ENCODE data around the gene TRIML2.
A peak's percentile ranks its signal among the peaks of the same experiment; 100 is the strongest.

TRIML2 gene, protein sequence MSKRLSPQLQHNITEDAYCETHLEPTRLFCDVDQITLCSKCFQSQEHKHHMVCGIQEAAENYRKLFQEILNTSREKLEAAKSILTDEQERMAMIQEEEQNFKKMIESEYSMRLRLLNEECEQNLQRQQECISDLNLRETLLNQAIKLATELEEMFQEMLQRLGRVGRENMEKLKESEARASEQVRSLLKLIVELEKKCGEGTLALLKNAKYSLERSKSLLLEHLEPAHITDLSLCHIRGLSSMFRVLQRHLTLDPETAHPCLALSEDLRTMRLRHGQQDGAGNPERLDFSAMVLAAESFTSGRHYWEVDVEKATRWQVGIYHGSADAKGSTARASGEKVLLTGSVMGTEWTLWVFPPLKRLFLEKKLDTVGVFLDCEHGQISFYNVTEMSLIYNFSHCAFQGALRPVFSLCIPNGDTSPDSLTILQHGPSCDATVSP

DNA sequence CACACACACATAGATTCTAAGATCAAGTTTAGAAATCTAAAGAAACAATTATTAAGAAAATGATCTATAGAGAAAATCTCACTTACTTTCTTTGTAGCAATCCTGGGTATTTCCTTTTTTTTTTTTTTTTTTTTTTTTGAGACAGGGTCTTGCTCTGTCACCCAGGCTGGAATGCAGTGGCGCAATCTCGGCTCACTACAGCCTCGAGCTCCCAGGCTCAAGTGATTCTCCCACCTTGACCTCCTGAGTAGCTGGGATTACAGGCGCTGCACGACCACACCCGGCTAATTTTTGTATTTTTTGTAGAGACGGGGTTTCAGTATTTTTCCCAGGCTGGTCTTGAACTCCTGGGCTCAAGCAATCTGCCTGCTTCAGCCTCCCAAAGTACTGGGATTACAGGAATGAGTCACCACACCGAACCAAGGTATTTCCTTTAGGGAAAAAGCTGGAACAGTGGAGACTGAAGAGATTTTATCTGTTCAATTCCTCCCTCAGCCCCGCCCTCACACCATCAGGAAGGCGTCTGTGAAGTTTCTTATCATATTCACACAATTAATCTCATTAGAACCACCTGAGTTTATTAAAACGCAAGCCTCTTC lies at the start of gene TRIML2:
Gene TRIML2, minus strand, starts transcription at position 447 of the 599 bp plus-strand sequence. CDS start 4,235 bp downstream, outside the sequence.
- DNase-seq = peak; percentile 60

DNA sequence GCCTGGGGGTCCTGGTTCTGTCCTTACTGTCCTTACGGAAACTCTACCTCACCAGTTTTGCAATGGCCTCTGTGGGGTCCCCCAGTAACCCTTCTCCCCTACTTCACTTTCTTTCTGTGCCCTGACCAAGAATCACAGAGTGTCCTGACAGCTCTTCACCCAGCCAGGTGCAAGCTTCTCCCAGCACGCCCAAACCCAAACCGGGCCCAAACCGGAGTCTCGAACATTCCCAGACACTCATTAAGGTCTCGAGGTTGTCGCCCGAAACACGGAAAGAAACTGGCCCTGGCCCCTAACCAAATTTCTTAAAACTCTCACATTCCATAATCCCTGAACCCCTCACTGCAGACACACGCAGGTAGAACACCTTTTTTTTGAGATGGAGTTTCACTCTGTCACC lies 48.9 kb upstream of the TRIML2 start:
- DNase-seq = no peak

DNA sequence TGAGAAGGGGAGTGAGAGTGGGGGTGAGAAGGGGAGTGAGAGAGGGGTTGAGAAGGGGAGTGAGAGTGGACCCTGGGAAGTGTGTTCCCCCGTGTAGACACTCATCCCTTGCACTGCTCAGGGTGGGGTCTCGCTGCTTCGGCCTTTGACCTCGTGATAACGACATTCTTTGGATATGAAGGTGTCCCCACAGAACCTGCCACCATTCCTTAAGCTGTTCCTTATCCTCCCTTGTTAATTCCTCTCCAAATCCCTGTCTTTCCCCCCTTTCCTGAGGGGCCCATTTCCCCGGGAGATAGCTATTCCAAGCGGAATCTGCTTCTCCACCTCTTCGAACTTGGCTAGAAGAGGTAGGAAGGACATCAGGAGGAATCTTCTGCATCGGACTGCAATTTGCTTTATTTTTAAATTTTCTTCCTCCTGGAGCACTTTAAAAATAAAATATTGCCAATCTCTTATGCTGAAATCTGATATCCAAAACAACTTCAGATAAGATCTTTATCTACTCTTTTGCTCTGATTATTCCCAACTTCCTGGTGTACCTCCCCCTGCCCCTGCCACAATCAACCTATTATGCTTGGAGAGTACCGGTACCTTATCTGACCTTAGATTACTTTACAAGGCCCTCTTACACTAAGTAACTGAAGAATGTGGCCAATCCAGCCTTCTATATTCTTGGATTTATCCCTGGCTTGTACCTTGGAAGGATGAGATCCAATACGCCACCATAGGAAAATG lies 45.4 kb upstream of the TRIML2 start:
- no peak for DNase-seq

DNA sequence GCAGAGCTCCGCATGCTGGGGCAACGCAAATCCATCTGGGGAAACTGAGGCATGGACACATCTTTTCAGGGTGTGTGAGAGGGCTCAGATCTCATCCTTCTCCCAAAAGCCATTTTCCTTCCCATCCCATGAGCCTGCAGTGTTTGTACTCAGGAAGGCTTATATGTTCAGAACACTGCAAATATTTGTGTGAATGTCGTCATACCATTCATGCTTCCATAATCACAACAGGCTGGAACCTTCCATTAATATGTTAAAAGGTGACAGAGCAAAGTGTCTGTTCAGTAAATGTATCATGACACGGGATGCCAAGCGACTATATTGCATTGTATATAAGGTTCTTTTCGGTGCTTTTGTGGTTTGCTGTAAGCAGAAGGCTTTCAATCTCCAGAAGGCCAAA lies 38.4 kb upstream of the TRIML2 start:
- no peak for DNase-seq

DNA sequence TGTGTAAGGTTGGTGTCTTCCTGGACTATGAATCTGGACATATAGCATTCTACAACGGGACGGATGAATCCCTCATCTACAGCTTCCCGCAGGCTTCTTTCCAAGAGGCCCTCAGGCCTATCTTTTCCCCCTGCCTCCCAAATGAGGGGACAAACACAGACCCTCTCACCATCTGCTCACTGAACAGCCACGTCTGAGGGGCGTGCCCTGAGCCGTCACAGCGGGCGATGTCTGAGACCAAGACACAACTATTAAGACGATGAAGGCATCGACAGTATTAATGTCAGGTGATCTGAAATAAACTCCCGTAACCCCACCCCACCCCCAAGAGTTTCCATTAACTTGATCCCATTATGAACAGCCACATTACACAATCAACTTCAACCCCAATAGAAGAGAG lies 37.8 kb upstream of the TRIML2 start:
- DNase-seq = no peak

DNA sequence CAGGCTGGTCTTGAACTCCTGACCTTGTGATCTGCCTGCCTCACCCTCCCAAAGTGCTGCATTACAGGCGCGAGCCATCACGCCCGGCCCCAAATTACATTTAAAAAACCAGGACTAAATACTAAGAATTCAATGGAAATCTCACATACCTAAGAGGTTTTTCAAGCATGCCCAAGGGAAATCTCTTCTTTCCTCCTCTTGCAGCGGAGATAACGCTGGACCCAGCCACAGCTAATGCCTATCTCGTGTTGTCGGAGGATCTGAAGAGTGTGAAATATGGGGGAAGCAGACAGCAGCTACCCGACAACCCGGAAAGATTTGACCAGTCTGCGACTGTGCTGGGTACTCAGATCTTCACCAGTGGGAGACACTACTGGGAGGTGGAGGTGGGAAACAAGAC lies 37.2 kb upstream of the TRIML2 start:
- DNase-seq = no peak

DNA sequence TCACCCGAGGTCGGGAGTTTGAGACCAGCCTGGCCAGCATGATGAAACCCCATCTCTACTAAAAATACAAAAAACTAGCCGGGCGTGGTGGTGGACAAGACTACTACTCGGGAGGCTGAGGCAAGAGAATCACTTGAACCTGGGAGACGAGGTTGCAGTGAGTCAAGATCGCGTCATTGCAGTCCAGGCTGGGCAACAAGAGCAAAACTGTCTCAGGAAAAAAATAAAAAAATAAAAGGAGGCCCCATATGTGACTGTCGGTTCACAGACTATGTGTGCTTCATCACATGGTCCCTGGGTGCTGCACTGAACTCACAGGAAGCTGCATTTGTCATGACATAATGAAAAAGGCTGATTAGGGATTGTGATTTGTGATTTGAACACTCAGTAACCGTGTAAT lies 36.2 kb upstream of the TRIML2 start:
- peak; percentile 53 for DNase-seq

DNA sequence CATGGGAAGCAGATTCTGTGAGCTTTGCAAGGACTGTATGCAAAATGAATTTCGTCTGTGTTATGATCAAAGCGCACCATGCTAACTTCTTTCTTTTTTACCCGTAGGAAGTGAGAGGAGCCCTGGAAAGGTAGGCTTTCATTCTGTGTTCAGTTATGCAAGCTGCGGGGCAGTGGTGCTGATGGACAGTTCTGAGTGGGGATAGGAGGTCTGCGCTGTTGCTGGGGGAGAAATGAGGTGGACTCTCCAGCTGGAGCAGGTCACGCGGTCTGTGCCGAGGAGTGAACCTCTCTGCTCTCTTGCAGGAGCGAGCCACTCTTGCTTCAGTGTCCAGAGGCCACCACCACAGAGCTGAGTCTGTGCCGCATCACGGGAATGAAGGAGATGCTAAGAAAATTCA lies 34.3 kb upstream of the TRIML2 start:
- DNase-seq = no peak

DNA sequence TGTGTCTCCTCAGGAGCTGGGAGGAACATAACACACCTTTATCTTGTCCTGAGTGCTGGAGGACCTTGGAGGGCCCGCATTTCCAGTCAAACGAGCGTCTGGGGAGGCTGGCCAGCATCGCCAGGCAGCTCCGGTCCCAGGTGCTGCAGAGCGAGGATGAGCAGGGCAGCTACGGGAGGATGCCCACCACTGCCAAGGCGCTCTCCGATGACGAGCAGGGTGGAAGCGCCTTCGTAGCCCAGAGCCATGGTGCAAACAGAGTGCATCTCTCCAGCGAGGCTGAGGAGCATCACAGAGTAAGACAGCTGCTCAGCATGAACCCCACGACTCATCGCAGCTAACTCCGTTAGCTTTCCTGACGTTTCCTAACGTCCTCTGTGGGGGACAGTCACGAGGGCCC lies 30.3 kb upstream of the TRIML2 start:
- no peak for DNase-seq

DNA sequence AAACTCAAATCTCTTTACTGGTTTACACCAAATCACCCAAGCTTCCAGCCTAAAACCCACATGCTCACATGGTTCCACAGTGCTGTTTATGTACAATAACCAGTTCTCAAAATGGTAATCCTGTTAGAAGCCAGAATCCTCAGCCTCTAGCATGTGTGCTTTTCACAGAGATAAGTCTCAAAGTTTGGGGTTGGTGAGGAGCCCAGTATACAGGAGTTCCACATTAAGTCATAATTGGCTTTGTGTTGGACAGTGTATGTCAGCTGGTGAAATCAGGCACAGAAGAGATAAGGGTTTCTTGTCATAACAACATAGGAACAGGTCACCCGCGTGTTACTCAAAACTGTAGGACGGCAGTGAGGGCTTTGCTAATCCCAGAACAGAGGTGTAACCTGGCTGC lies 29.7 kb upstream of the TRIML2 start, which contains the start of gene TRIML1:
Gene TRIML1, plus strand, starts transcription at position 301 of the 400 bp plus-strand sequence. CDS start 118 bp downstream, outside the sequence.
- DNase-seq = no peak

DNA sequence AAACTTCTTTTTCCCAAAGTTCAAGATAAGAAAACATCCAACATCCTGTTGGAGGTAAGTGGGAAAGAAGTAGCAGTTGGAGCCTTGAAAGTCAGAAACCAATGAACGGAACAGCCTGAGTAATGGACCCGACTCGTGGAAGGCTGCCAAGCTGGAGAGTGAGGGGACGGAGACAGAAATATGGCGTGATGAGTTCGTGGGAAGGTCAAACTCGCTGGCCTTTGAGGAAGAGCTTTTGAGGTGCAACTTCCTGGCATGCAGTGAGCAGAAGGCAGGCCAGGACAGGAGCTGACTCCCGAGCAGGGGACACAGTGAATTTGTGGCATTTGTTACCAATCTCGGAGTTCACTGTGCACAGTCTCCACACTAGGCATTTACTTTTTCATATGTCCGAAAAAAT lies 28.8 kb upstream of the TRIML2 start:
- DNase-seq = no peak

DNA sequence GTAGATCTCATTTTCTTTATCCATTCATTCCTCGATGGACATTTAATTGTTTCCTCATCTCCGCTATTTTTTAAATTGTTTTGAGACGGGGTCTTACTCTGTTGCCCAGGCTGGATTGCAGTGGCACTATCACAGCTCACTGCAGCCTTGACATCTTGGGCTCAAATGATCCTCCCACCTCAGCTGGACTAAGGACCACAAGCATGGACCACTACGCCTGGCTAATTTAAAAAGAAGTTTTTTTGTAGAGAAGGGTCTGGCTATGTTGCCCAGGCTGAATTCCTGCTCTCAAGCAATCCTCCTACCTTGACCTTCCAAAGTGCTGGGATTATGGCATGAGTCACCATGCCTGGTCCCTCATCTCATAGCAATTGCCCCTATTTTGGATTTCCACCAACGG lies 22.8 kb upstream of the TRIML2 start:
- no peak for DNase-seq

DNA sequence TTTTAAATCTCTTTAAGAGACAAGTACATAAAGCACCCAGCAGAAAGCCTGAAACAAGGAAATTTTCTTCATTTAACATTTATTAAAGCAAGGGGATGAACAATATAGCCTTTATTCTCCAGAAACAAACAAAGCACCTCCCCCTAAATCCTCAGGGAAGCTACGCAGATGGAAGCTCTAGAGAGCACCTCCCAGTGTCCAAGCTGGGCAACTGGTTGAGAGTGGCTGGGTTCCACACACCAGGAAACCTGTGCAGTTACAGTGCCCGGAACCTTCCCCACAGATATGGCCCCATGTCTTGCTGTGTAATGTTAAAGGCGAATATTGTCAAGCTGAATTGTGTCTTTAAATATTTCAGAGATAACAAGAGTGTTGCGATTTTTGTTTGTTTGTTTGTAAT lies 21.0 kb upstream of the TRIML2 start:
- no peak for DNase-seq

DNA sequence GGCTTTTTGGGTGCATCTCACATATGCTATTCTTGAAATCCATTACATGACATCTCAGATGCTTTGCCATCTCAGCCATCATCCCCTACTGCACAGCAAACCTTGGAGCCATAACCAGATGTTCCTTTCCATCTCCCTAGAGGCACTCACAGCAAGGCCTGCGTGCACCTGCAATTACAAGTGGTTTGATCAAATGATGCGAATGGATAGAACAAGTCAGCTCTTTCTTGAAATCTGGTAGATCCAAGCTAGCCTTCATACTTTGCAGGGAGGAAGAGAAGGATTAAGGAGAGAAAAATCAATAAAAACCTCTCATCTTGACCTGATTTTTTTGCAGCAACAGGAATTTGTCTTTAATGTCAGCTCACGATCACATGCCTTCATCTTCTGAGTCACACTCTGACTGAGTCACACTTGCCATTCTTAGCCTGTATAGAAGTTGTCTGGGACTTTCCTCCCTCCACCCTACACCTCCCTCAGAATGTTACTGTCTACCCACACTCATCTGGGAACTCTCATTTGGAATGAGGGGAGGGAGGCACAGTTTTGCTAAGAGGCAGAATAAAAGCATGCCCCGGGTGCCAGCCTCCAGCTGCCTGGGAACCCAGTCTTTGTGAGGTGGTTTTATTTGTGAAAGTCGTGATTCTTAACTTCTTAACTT lies 17.9 kb upstream of the TRIML2 start:
- DNase-seq = peak; percentile 91

DNA sequence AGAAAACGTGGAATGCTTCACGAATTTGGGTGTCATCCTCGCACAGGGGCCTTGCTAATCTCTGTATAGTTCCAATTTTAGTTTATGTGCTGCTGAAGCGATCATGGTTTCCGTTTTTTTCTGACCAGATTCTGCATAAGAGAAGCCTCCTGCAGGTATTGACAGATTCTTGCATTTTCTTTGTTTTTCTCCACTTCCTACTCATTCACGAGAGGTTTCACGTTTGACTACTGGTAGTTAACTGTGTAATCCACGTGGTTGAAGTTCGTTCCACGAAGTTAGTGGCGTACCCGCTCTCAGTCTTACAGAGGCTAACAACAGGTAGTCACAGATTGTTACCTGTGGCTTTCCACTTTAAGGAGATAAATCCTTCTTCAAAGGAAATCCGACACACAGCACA lies 12.1 kb upstream of the TRIML2 start:
- DNase-seq = no peak

DNA sequence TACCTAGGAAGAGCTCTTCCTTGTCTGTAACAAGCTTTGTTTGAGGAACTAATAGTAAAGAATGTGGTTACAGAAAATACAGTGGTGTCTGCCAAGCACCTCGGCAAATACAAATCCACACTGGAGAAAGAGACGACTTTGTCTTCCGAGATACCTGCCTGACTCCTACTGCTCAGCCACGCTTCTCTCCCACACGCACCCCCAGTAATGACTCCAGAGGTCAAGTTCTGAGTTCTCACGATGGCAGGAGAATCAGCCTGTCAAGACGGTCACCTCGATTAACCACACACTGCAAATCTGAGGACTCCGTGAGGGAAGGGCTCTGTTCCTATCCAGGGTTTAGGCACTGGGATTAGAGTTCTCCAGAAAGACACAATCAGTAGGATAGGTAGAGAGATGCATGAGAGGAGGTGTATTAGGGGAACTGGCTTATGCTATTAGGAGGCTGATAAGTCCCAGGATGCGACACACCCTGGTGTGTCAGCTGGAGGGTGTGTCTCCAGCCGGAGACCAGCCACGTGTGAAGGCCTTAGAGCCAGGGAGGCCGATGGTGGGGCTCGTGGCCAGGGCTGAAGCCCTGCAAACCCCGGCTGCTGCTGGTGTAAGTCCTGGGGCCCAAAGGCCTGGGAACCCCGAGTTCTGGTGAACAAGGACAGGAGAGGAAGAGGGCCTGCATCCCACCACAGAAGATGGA lies 8.4 kb upstream of the TRIML2 start:
- no peak for DNase-seq

DNA sequence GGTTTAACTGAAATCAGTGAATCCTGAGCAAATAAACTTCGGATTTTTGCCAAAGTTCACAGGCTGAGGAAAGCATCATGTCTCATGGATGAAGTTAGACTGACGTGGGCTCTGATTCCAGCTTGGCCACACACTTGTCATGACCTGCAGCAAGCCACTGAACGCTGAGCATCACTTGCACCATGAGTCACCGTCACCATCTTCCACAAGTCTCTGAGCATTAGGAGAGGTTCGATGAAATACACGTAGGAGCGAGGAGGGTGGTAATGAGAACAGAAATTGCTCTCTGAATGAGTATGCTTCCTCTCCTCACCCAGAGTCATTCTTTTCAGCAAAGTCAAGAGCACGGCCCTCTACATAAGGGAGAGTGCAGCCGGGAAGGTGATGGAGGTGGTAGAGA lies 3.8 kb upstream of the TRIML2 start:
- DNase-seq = peak; percentile 41

DNA sequence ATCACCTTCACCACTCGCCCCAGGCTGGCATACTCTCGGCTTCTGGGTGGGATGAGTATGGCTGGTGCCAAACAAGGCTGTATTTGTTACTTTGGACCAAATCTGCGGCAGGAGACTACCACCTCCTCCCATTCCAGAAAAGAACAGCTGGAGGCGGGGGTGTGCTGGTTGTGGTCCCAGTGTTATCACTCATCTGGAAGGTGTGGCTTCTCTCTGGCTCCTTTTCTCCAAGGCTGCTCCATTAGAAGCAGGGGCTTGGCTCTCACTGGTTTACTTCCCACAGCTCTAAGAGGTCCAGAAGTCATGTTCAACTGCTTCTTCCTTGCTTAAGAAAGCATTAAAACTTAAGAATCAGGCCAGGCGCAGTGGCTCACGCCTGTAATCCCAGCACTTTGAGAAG lies 2.6 kb upstream of the TRIML2 start:
- DNase-seq = no peak

DNA sequence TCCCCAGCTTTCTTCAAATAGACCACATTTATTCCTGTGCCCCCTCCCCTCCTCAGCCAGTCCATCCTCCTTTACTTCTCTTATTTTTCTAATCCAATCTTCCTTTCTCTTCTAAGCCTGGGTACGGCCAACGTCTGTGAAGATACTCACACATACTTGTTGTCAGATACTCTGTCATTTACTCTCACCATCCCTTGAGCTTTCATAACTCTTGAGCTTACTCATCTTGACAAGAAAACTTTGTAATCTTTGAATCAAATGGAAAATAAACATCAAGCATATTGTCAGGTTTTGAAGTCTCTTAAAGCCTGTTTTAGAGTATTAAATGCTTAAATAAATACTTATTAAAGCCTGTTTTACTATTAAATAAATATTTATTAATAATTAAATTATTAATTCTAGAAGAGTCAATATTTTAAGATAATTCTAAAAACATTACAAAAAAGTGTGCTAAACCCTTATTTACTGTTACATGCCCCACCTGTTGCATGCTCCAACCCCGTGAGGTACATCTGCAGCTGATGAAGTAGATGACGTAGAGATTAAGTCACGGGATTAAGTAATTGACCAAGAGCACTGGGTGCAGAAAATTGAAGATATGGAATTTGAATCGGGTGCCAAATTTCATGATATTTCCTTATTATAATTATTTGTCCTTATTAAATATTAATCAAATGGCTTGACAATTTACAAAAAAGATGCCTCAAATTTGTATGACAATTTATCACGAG lies 1.5 kb upstream of the TRIML2 start:
- peak; percentile 55 for DNase-seq

DNA sequence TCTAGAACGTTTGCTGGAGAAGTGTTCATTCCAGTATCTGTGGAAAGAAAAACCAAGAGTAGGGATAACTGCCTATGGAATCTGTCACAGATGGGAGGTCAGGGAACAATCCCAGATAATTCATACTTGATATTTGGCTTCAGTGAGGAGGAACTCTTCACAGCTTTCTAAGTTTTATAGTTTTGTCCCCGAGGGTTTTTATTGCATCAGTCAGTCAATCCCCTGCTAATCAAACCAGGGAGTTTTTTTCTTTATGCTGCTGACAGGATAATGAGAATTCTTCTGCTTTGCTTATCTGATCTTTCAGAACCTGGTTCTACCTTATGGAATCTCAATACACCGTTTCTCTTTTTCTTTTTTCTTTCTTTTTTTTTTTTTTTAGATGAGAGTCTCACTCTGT lies 633 bp upstream of the TRIML2 start:
- peak; percentile 25 for DNase-seq

DNA sequence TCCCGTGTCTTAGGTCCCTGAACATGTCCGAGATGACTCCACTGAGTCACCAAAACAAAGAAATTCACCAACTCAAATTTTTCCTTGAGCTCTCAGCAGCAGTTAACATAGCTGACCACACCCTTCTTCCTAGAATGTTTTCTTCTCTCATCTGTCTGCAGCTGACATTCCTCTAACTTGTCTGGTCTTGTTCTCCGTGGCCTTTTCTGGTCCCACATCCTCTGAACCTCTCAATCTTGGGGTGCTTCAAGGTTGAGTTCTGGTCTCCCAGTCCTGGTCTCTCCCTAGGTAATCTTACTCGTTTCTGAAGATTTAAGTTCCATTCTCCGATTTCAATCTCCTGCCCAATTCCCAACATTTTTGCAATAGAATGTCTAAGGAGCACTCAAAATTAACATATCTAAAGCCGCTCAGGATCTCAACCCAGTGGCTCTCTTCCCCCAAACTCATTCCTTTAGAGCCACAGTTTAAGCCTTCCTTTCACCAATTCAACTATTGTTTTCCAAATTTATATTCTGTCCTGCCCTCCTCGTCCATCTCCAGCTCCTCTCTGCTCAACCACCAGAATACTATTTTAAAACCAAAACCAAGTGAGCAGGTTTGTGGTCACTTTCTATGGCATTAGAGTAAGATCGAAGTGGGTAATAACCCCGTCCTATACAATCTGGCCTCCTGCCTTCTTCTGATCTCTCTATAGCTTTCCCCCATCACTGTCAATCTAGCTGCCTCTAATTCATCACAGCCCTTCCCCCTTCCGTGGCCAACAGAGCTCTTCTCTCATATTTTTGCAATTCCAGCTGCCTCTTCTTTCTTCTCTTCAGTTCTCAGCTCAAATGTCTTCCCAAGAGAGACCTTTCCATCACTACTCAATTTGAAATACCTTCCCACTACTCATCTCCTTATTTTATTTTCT lies 1.2 kb downstream of the TRIML2 start:
- DNase-seq = peak; percentile 63

All from fibroblast of skin of right biceps (primary cell).